Endothelial cell of umbilical vein (primary cell): ENCODE results near the gene RCAN1. TPM values are rescaled to one million over a fixed set of nuclear protein-coding genes. Genes with fewer than 3 reads are reported as not detected.
A peak's percentile ranks its signal among the peaks of the same experiment; 100 is the strongest.

Source experiments
- BruUV-seq: library from RNA; stranded (reverse); fragments of 400-500 nt; replicated peaks from 2 replicates; lab custom pipeline; 2021; lab: Mats Ljungman, UMichigan
- CTCF ChIA-PET: fragments of 300-600, 350-600 bp; sonication (Branson Sonifier 250); formaldehyde crosslinking; loops from one replicate; lab custom pipeline; 2021; ENCODE audit warnings: antibody characterized with exemption, inconsistent platforms; lab: Charles Lee
- POLR2A ChIA-PET: fragments of 300-600, 350-600 bp; sonication (Branson Sonifier 250); formaldehyde crosslinking; loops from one replicate; lab custom pipeline; 2021; ENCODE audit warnings: antibody characterized with exemption, inconsistent platforms; lab: Charles Lee
- DNase-seq: peaks from one replicate; pipeline ENCODE4 v3.0.0-alpha.2; 2011; ENCODE audit warnings: low read depth, low spot score
- FAIRE-seq: peaks from 2 replicates; lab custom pipeline; 2011; peaks lifted over from hg19 to GRCh38; lab: Jason Lieb, UNC
- H2AFZ ChIP-seq: 2 replicates; pipeline ENCODE4 v1.6.0; 2012; ENCODE audit warnings: low read depth, low read length, control low read depth, inconsistent platforms
- H3K27ac ChIP-seq: 2 replicates; pipeline ENCODE4 v1.5.1; 2011; ENCODE audit warnings: low read depth, mild to moderate bottlenecking, control low read depth, low read length, moderate library complexity; ENCODE audit not compliant: insufficient read depth
- H3K27me3 ChIP-seq, 2 experiments: 2 replicates each; pipeline versions ENCODE4 v1.6.0 to v1.6.1; 2011; ENCODE audit warnings: low read length in 2 of 2, mixed read lengths in 1 of 2; ENCODE audit not compliant: control insufficient read depth in 2 of 2, insufficient read depth in 2 of 2
- H3K36me3 ChIP-seq, 2 experiments: 2 replicates in 1 of 2; 3 replicates in 1 of 2; pipeline ENCODE4 v1.5.1; 2011; ENCODE audit warnings: low read length in 2 of 2, mild to moderate bottlenecking in 1 of 2, moderate library complexity in 1 of 2; ENCODE audit not compliant: control insufficient read depth in 2 of 2, insufficient read depth in 2 of 2; ENCODE audit errors: extremely low read depth in 1 of 2
- H3K4me1 ChIP-seq: 3 replicates; pipeline ENCODE4 v1.5.1; 2011; ENCODE audit warnings: mild to moderate bottlenecking, low read length; ENCODE audit not compliant: control insufficient read depth, insufficient read depth; ENCODE audit errors: extremely low read depth
- H3K4me2 ChIP-seq: 2 replicates; pipeline ENCODE4 v1.6.1; 2011; ENCODE audit warnings: low read length, control low read depth, mixed read lengths; ENCODE audit not compliant: insufficient read depth
- H3K4me3 ChIP-seq, 3 experiments: fragments of 200-600 bp in 1 of 3; sonication (generic), shearing (Covaris generic) in 1 of 3; replicated peaks in 1 of 3; 2 replicates each; pipeline ENCODE4 v1.5.1; 2011 to 2016; ENCODE audit warnings: control low read depth in 3 of 3, low read length in 3 of 3, mild to moderate bottlenecking in 2 of 3, inconsistent platforms in 1 of 3, low read depth in 1 of 3, moderate library complexity in 1 of 3; ENCODE audit not compliant: insufficient read depth in 1 of 3
- H3K79me2 ChIP-seq: 2 replicates; pipeline ENCODE4 v1.6.0; 2012; ENCODE audit warnings: low read length, inconsistent platforms; ENCODE audit not compliant: control insufficient read depth, insufficient read depth
- H3K9ac ChIP-seq: replicated peaks from 2 replicates; pipeline ENCODE3; 2011; ENCODE audit warnings: low read length, control low read depth; ENCODE audit not compliant: insufficient read depth; ENCODE audit errors: extremely low read depth
- H3K9me1 ChIP-seq: replicated peaks from 3 replicates; pipeline ENCODE4 v1.6.0; 2011; ENCODE audit warnings: mild to moderate bottlenecking, low read length; ENCODE audit not compliant: control insufficient read depth, insufficient read depth; ENCODE audit errors: extremely low read depth
- H3K9me3 ChIP-seq: replicated peaks from 2 replicates; pipeline ENCODE4 v1.5.1; 2012; ENCODE audit warnings: low read length, inconsistent platforms; ENCODE audit not compliant: control insufficient read depth, insufficient read depth
- H4K20me1 ChIP-seq: replicated peaks from 2 replicates; pipeline ENCODE3; 2011; ENCODE audit warnings: mild to moderate bottlenecking, low read length; ENCODE audit not compliant: control insufficient read depth, insufficient read depth; ENCODE audit errors: extremely low read depth
- CTCF ChIP-seq, 2 donors: IDR thresholded peaks; 1 replicate in 1 of 2; 2 replicates in 1 of 2; pipeline ENCODE4 v1.5.1; 2011; ENCODE audit warnings: low read length in 2 of 2, mild to moderate bottlenecking in 2 of 2, moderate library complexity in 2 of 2, control low read depth in 1 of 2, inconsistent platforms in 1 of 2, low read depth in 1 of 2; ENCODE audit not compliant: insufficient read depth in 1 of 2; ENCODE audit errors: extremely low read depth in 1 of 2
- EZH2 ChIP-seq: IDR thresholded peaks from 2 replicates; pipeline ENCODE4 v1.6.1; 2012; ENCODE audit warnings: borderline replicate concordance, low read depth, mild to moderate bottlenecking, moderate library complexity, low read length, inconsistent platforms; ENCODE audit not compliant: severe bottlenecking
- FOS ChIP-seq: IDR thresholded peaks from 2 replicates; pipeline ENCODE4 v1.6.1; 2011; ENCODE audit warnings: mild to moderate bottlenecking, low read length, moderate library complexity, borderline replicate concordance; ENCODE audit not compliant: insufficient read depth
- GATA2 ChIP-seq: IDR thresholded peaks from 2 replicates; pipeline ENCODE4 v1.7.0; 2011; ENCODE audit warnings: low read depth, mild to moderate bottlenecking, moderate library complexity, mixed read lengths, low read length; ENCODE audit not compliant: insufficient read length, insufficient read depth
- JUN ChIP-seq: IDR thresholded peaks from 2 replicates; pipeline ENCODE4 v1.6.1; 2011; ENCODE audit warnings: borderline replicate concordance, low read depth; ENCODE audit not compliant: insufficient read length, insufficient read depth
- MAX ChIP-seq: IDR thresholded peaks from 2 replicates; pipeline ENCODE4 v1.6.1; 2011; ENCODE audit not compliant: insufficient read depth, insufficient read length
- MYC ChIP-seq: IDR thresholded peaks from one replicate; pipeline ENCODE4 v1.6.1; 2011; ENCODE audit warnings: mild to moderate bottlenecking, low read depth, low read length
- POLR2A ChIP-seq: IDR thresholded peaks from 2 replicates; pipeline ENCODE4 v1.6.1; 2012; ENCODE audit warnings: low read depth, mild to moderate bottlenecking, control low read depth, low read length
- POLR2AphosphoS5 ChIP-seq: IDR thresholded peaks from 2 replicates; pipeline ENCODE4 v1.6.1; 2012; ENCODE audit warnings: low read depth, mild to moderate bottlenecking, control low read depth, low read length, moderate library complexity; ENCODE audit not compliant: insufficient read depth
- dilution Hi-C: fragments of 300-500 bp; cut with MboI; formaldehyde crosslinking; loops from one replicate; pipeline ENCODE4 v1.15.0; 2019; ENCODE audit warnings: low sequenced_read_pairs; ENCODE audit not compliant: extremely low pct_ligation_motif_present
- intact Hi-C: fragments of 100-400 bp; cut with micrococcal nuclease; formaldehyde crosslinking; loops from one replicate; pipeline ENCODE4 v1.10.0; 2022
- polyA plus RNA-seq, 4 experiments: library from polyadenylated mRNA; depleted of rRNA in 3 of 4; stranded (reverse) in 3 of 4; unstranded in 1 of 4; fragments of >200 nt; gene quantifications; 2 replicates each; pipeline versions ENCODE4 v1.2.1 to v1.2.3, GENCODE V29; 2011 to 2012; ENCODE audit warnings: missing spikeins in 1 of 4
- total RNA-seq: library from RNA; stranded (reverse); gene quantifications from 2 replicates; pipeline ENCODE4 v1.2.3, GENCODE V29; 2021

The RCAN1 gene
- total and polyA plus RNA-seq, 2 donors (not counting 3 experiments of a cell fraction or from before 2014, with no cell fraction given): 9.7 to 16.5 TPM

- FAIRE-seq: peak; percentile 95
- intact Hi-C loops (loop anchor here (1.0 kb wide), 1 partner anchor 26 kb away; no protein-coding TSS in a partner anchor), dilution Hi-C loops (no loop called here)
- no peaks in the 10 kb centered on the region for H3K79me2 ChIP-seq
- H3K4me1 ChIP-seq: peaks cover 21% of the 10 kb centered on the region
- peak overlapping the region; percentile 75 for H3K4me2 ChIP-seq
- CTCF ChIA-PET: interaction anchor here (0.8 to 2.8 kb wide), 13 partner anchors 10 to 139 kb away, joined by 3 to 35 read pairs (median 6); no protein-coding TSS in a partner anchor
- no peaks in the 10 kb centered on the region for H3K27me3 ChIP-seq
- H3K9me1 ChIP-seq: no peaks in the 10 kb centered on the region
- H3K9me3 ChIP-seq: no peaks in the 10 kb centered on the region
- H4K20me1 ChIP-seq: no peaks in the 10 kb centered on the region
- BruUV-seq: TSS peak; percentile 92
- DNase-seq: peak; percentile 96
- H3K4me3 ChIP-seq: peak overlapping the region in 1 of 3 experiments; percentile 9
- TF ChIP-seq MYC: no peak
- TF ChIP-seq MAX: no peak
- no peak for TF ChIP-seq EZH2
- TF ChIP-seq FOS: peak; percentile 92
- no peak for TF ChIP-seq CTCF (IDR thresholded peaks at IDR 0.05; ENCODE audit: extremely low read depth in 1 of 2, insufficient read depth in 1 of 2, low read depth in 1 of 2, low read length in 2 of 2)
- TF ChIP-seq POLR2AphosphoS5: peak; percentile 40
- no peak for TF ChIP-seq GATA2
- peak; percentile 94 for TF ChIP-seq JUN
- TF ChIP-seq POLR2A: no peak
- H3K9ac ChIP-seq: peak overlapping the region; percentile 62
- POLR2A ChIA-PET: interaction anchor here (1.7 kb wide), 1 partner anchor 27 kb away, joined by 9 read pairs; no protein-coding TSS in a partner anchor
- H3K36me3 ChIP-seq: no peaks in the 10 kb centered on the region
- peak overlapping the region; percentile 79 for H2AFZ ChIP-seq
- H3K27ac ChIP-seq: peak overlapping the region; percentile 81
These were observed 61.6 kb downstream of the RCAN1 start for GRCh38 chr21:34553151-34553952.
